Measurements from ENCODE around the gene USF3.

USF3 gene

DNA sequence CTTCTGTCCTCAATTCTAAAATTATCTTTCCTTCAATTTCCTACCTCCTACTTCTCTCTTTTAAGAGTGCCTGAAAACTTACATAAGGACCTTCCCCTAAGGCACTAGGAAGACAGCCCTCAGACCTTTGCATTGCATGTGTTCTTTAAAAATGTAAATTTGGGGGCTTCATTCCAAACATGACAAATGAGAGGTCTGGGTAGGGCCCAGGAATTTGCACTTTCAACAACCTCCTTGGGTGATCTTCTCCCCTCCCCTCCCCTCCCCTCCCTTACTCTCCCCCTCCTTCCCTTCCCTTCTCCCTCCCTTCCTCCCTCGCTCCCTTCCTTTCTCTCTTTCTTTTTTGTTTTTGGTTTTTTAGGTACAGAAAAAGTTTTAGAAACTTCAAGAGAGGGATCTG, 18.7 kb downstream of the USF3 start:
- DNase-seq: no peak
- TF ChIP-seq, protein P1, sequence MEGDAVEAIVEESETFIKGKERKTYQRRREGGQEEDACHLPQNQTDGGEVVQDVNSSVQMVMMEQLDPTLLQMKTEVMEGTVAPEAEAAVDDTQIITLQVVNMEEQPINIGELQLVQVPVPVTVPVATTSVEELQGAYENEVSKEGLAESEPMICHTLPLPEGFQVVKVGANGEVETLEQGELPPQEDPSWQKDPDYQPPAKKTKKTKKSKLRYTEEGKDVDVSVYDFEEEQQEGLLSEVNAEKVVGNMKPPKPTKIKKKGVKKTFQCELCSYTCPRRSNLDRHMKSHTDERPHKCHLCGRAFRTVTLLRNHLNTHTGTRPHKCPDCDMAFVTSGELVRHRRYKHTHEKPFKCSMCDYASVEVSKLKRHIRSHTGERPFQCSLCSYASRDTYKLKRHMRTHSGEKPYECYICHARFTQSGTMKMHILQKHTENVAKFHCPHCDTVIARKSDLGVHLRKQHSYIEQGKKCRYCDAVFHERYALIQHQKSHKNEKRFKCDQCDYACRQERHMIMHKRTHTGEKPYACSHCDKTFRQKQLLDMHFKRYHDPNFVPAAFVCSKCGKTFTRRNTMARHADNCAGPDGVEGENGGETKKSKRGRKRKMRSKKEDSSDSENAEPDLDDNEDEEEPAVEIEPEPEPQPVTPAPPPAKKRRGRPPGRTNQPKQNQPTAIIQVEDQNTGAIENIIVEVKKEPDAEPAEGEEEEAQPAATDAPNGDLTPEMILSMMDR (IDR thresholded peaks at IDR 0.05; ENCODE audit: low read depth, low read length): no peak
- H3K36me3 ChIP-seq: no peaks in the 10 kb centered on the region; the same call in 1 of the 2 replicates
- H3K27me3 ChIP-seq: no peaks in the 10 kb centered on the region
- H3K9me3 ChIP-seq: no peaks in the 10 kb centered on the region
- H3K4me1 ChIP-seq: no peaks in the 10 kb centered on the region
- no peak overlapping the region for H3K4me3 ChIP-seq (ENCODE audit: low read depth, low read length)

DNA sequence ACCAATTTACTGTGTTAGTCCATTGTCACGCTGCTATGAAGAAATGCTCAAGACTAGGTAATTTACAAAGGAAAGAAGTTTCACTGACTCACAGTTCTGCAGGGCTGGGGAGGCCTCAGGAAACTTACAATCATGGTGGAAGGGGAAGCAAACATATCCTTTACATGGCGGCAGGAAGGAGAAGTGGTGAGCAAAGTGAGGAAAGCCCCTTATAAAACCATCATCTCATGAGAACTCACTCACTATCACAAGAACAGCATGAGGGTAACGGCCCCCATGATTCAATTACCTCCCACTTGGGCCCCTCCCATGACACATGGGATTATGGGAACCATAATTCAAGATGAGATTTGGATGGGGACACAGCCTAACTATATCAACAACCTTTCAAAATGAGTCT, 20.2 kb downstream of the USF3 start:
- no peaks in the 10 kb centered on the region for H3K4me1 ChIP-seq
- H3K36me3 ChIP-seq: no peaks in the 10 kb centered on the region; the same call in 1 of the 2 replicates
- no peaks in the 10 kb centered on the region for H3K27me3 ChIP-seq
- TF ChIP-seq, protein P1 (IDR thresholded peaks at IDR 0.05; ENCODE audit: low read depth, low read length): no peak
- DNase-seq: no peak
- H3K9me3 ChIP-seq: no peaks in the 10 kb centered on the region
- no peak overlapping the region for H3K4me3 ChIP-seq (ENCODE audit: low read depth, low read length)

DNA sequence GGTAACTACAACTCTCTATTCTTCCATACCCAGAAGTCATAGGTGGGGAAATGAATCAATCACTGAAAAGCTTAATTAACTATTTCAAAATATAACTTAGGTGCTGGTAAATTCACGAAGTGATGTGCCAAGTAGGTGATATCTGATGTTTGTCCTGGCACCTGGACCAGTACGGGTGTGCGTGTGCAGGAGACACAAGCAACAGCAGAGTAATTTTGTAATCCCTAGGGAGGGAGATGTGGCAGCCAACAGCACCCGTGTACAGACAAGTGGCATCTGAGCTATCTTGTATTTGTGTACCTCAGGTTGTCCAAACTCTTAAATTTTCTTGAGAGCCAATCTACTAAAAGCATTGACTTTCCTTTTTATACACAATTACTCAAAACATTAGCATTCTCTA, 22.8 kb downstream of the USF3 start:
- no peaks in the 10 kb centered on the region; the same call in 1 of the 2 replicates for H3K36me3 ChIP-seq
- H3K27me3 ChIP-seq: no peaks in the 10 kb centered on the region
- no peaks in the 10 kb centered on the region for H3K4me1 ChIP-seq
- no peak for DNase-seq
- TF ChIP-seq, protein P1 (IDR thresholded peaks at IDR 0.05; ENCODE audit: low read depth, low read length): no peak
- H3K4me3 ChIP-seq (ENCODE audit: low read depth, low read length): no peak overlapping the region
- no peaks in the 10 kb centered on the region for H3K9me3 ChIP-seq

DNA sequence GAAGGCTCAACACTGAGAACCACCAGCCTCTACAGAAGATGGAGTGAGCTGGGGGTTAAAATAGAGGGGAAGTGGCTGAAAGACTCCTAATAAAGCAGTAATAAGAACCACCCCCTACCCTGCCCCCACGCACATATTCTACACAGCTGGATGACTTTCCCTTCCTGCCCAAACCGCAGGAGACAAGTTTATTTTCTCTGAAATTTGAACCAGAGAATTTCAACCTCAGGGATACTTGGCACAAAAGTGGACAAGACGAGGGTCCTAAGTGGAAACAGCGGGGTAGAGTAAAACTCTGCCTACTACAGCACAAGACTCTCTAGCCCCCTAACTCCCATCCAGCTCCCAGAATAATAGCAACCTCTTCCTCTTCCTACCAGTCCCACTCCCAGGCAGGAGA, 28.4 kb downstream of the USF3 start:
- no peak for DNase-seq
- no peaks in the 10 kb centered on the region for H3K36me3 ChIP-seq
- no peaks in the 10 kb centered on the region for H3K4me1 ChIP-seq
- H3K9me3 ChIP-seq: no peaks in the 10 kb centered on the region
- TF ChIP-seq, protein P1 (IDR thresholded peaks at IDR 0.05; ENCODE audit: low read depth, low read length): no peak
- H3K27me3 ChIP-seq: no peaks in the 10 kb centered on the region
- no peak overlapping the region for H3K4me3 ChIP-seq (ENCODE audit: low read depth, low read length)

DNA sequence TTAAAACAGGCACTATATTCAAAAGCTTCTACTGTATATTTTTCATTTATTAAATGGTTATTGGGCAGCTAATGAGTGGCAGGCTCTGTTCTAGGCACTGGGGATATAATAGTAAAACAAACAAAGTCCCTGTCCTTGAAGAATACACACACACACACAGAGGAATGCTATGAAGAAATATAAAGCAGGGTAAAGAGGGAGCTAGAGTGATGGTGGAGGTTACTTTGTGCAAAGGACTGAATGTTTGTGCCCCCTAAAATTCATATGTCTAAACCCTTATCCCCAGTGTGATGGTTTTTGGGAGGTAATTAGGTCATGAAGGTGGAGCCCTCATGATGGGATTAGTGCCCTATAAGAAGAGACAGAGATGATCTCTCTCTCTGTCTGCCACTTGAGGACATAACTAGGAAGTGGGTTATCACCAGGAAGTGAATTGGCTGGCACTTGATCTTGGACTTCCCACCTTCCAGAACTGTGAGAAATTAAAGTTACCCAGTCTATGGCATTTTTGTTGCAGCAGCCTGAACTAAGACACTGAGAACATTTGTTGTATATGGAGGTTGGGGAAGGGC, 31.8 kb downstream of the USF3 start:
- TF ChIP-seq, protein P1 (IDR thresholded peaks at IDR 0.05; ENCODE audit: low read depth, low read length): no peak
- Histone ChIP-seq H3K36me3 (peaks cover 4% of the 10 kb centered on the region; the same call in 1 of the 2 replicates), H3K9me3 (no peaks in the 10 kb centered on the region), H3K27me3 (no peaks in the 10 kb centered on the region), H3K4me1 (no peaks in the 10 kb centered on the region), H3K4me3 (ENCODE audit: low read depth, low read length) (no peak overlapping the region)
- no peak for DNase-seq

DNA sequence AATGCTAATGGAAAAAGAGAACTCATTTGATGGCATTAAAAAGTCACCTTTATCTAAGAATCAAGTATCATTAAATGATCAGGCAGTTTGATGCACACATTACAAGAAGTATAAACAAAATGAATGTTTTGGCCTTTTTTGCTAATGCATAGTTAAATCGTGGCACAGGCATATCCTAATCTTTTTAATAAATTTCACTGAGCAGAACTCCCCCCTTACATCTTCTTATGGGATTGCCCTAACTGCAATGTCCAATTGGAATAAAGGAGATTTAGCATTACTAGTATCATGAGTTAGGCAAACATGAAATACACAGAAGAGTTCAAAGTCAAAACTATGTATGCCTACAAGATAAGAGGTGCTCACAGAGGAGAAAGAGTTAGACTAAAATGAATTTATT, 32.7 kb downstream of the USF3 start:
- Histone ChIP-seq H3K4me3 (ENCODE audit: low read depth, low read length) (no peak overlapping the region), H3K4me1 (no peaks in the 10 kb centered on the region), H3K9me3 (no peaks in the 10 kb centered on the region), H3K27me3 (no peaks in the 10 kb centered on the region), H3K36me3 (peaks cover 4% of the 10 kb centered on the region; the same call in 1 of the 2 replicates)
- TF ChIP-seq, protein P1 (IDR thresholded peaks at IDR 0.05; ENCODE audit: low read depth, low read length): no peak
- no peak for DNase-seq

Measured in BE2C (cell line).